Ammon's horn (tissue), 1 donor: ENCODE measurements around the gene NLN.

Experiments used
- DNase-seq: peaks from one replicate; pipeline ENCODE4 v3.0.0-alpha.2; 2016; ENCODE audit warnings: low spot score

The NLN gene

GRCh38 chr5:65808818-65809217 is 86.8 kb downstream of the NLN start:
- no peak for DNase-seq

GRCh38 chr5:65809817-65810531 is 88.0 kb downstream of the NLN start:
- DNase-seq = peak; percentile 87

- no peak for DNase-seq
These were observed 89.0 kb downstream of the NLN start for GRCh38 chr5:65811004-65811403.

- DNase-seq = no peak
These were observed 89.9 kb downstream of the NLN start for GRCh38 chr5:65811885-65812284.

GRCh38 chr5:65812648-65813047 is 90.6 kb downstream of the NLN start:
- no peak for DNase-seq

GRCh38 chr5:65813174-65813573 is 91.2 kb downstream of the NLN start:
- no peak for DNase-seq

- no peak for DNase-seq
These were observed 93.2 kb downstream of the NLN start for GRCh38 chr5:65815161-65815560.

GRCh38 chr5:65816729-65817128 is 94.7 kb downstream of the NLN start:
- no peak for DNase-seq

GRCh38 chr5:65817931-65818330 is 95.9 kb downstream of the NLN start:
- DNase-seq = no peak

GRCh38 chr5:65818592-65818991 is 96.6 kb downstream of the NLN start:
- peak; percentile 91 for DNase-seq

- no peak for DNase-seq
These were observed 97.4 kb downstream of the NLN start for GRCh38 chr5:65819215-65819904.

GRCh38 chr5:65819905-65820240 is 97.9 kb downstream of the NLN start:
- DNase-seq = no peak

GRCh38 chr5:65820373-65820772 is 98.4 kb downstream of the NLN start:
- no peak for DNase-seq

GRCh38 chr5:65821966-65822365 is 100.0 kb downstream of the NLN start:
- DNase-seq = no peak

- no peak for DNase-seq
These were observed 100.7 kb downstream of the NLN start for GRCh38 chr5:65822710-65823109.

- no peak for DNase-seq
These were observed 101.2 kb downstream of the NLN start for GRCh38 chr5:65823204-65823603.

GRCh38 chr5:65823845-65824445 is 101.9 kb downstream of the NLN start:
- no peak for DNase-seq

- DNase-seq = no peak
These were observed 103.7 kb downstream of the NLN start for GRCh38 chr5:65825408-65826328.

- DNase-seq = no peak
These were observed 106.3 kb downstream of the NLN start for GRCh38 chr5:65828022-65828896.

- DNase-seq = peak; percentile 93
These were observed 108.9 kb downstream of the NLN start for GRCh38 chr5:65830856-65831255.

GRCh38 chr5:65831276-65831675 is 109.3 kb downstream of the NLN start:
- no peak for DNase-seq
